GM11168 (cell line): ENCODE data around the gene ELOVL6.

Source experiments
- in situ Hi-C: fragments of 300-500 bp; cut with MboI; formaldehyde crosslinking; loops from one replicate; pipeline ENCODE4 v1.12.0; 2022; ENCODE audit warnings: low sequenced_read_pairs; ENCODE audit not compliant: unreplicated experiment

The ELOVL6 gene

GRCh38 chr4:110004556-110004955, 193.9 kb downstream of the ELOVL6 start:
- in situ Hi-C loops = loop anchor here (10.0 kb wide), 1 partner anchor 310 kb away; no protein-coding TSS in a partner anchor

- in situ Hi-C loops = loop anchor here (10.0 kb wide), 1 partner anchor 311 kb away; no protein-coding TSS in a partner anchor
Measured at GRCh38 chr4:110003401-110004187, 194.8 kb downstream of the ELOVL6 start.

- in situ Hi-C loops = loop anchor here (10.0 kb wide), 1 partner anchor 312 kb away; no protein-coding TSS in a partner anchor
Measured at GRCh38 chr4:110002326-110002725, 196.1 kb downstream of the ELOVL6 start.

GRCh38 chr4:109999585-109999912, 198.9 kb downstream of the ELOVL6 start:
- in situ Hi-C loops = loop anchor here (5.0 to 25.0 kb wide), 2 partner anchors 518 to 587 kb away; no protein-coding TSS in a partner anchor

GRCh38 chr4:109998867-109999584, 199.4 kb downstream of the ELOVL6 start:
- in situ Hi-C loops = loop anchor here (5.0 to 25.0 kb wide), 2 partner anchors 518 to 587 kb away; no protein-coding TSS in a partner anchor

DNA sequence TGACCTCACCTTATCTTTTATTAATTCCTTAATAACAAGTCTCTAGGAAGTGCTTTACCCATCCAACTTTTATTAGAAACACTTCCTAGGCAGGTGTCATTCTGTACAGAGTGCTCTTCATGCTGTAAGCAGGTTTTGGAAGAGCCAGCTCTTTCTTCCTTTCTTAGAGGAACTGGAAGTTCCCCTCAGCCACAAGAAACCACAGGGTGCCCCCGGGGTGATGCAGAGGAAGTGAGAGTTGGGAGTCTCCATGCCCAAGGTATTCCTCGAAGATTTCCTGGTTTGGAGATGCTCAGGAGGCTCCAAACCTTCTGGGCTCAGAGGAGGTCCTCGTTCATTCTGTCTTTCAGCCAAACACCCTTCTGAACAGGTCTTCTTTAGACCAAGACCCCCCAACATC, 201.9 kb downstream of the ELOVL6 start:
- in situ Hi-C loops = loop anchor here (5.0 to 25.0 kb wide), 2 partner anchors 521 to 584 kb away; no protein-coding TSS in a partner anchor
